Lung (tissue), 12 donors: ENCODE measurements around the gene COL25A1. TPM values are rescaled to one million over a fixed set of nuclear protein-coding genes. Genes with fewer than 3 reads are reported as not detected.

ENCODE experiments used
- ATAC-seq: fragments of 200-7000 bp; cut with Tn5 transposase; one replicate; pipeline ENCODE4 v1.9.1; 2020; ENCODE audit warnings: moderate number of reproducible peaks; ENCODE audit not compliant: insufficient read depth, low FRiP score
- DNase-seq, 3 donors: peaks; one replicate each; pipeline ENCODE4 v3.0.0-alpha.2; 2013 to 2017
- H3K27ac ChIP-seq, 2 donors: one replicate each; pipeline ENCODE4 v1.5.1; 2013; ENCODE audit warnings: mild to moderate bottlenecking in 2 of 2, moderate library complexity in 2 of 2, control low read depth in 1 of 2, inconsistent platforms in 1 of 2, low read depth in 1 of 2, low read length in 1 of 2
- H3K27me3 ChIP-seq, 3 donors: one replicate each; pipeline ENCODE4 v1.5.1; 2013; ENCODE audit warnings: low read length in 2 of 3; ENCODE audit not compliant: control insufficient read depth in 3 of 3, insufficient read depth in 3 of 3
- H3K36me3 ChIP-seq, 4 donors: one replicate each; pipeline ENCODE4 v1.5.1; 2013; ENCODE audit warnings: low read length in 4 of 4, mild to moderate bottlenecking in 1 of 4, moderate library complexity in 1 of 4; ENCODE audit not compliant: control insufficient read depth in 4 of 4, insufficient read depth in 4 of 4
- H3K4me1 ChIP-seq, 5 donors: one replicate each; pipeline ENCODE4 v1.5.1; 2013; ENCODE audit warnings: low read length in 5 of 5, mild to moderate bottlenecking in 2 of 5, moderate library complexity in 1 of 5; ENCODE audit not compliant: control insufficient read depth in 5 of 5, insufficient read depth in 5 of 5
- H3K4me3 ChIP-seq: one replicate; pipeline ENCODE4 v1.5.1; 2013; ENCODE audit warnings: mild to moderate bottlenecking, control low read depth, moderate library complexity
- H3K9ac ChIP-seq, 2 donors: one replicate each; pipeline ENCODE4 v1.5.1; 2013; ENCODE audit warnings: low read length in 2 of 2, control low read depth in 1 of 2; ENCODE audit not compliant: insufficient read depth in 1 of 2
- H3K9me3 ChIP-seq, 4 donors: one replicate each; pipeline ENCODE4 v1.5.1; 2013; ENCODE audit warnings: low read length in 3 of 4, mild to moderate bottlenecking in 1 of 4, moderate library complexity in 1 of 4; ENCODE audit not compliant: control insufficient read depth in 4 of 4, insufficient read depth in 3 of 4
- WGBS, 2 donors: extraction: QIAGEN DNeasy Blood & Tissue Kit; methylation state at CpG; one replicate each; pipeline ENCODE4 v1.1.7; 2013; 5-methylcytosine and 5-hydroxymethylcytosine counted together
- polyA plus RNA-seq, 2 donors: library from polyadenylated mRNA; stranded (reverse); fragments of 200-250 nt; gene quantifications; one replicate each; pipeline ENCODE4 v1.2.1, GENCODE V29; 2013
- total RNA-seq, 2 donors: library from RNA; depleted of rRNA in 1 of 2; stranded (reverse); fragments of >200 nt in 1 of 2; gene quantifications; one replicate each; pipeline ENCODE4 v1.2.1, GENCODE V29; 2014 to 2021
- TF ChIP-seq, protein P1 (sequence below): IDR thresholded peaks from 2 replicates; pipeline ENCODE4 v1.5.1; 2012; ENCODE audit warnings: mild to moderate bottlenecking; ENCODE audit errors: control extremely low read depth, extremely low read depth
- donor health status: control.
- donor health status: control.
- donor health status: Bipolar disorder and iron deficiency.
- donor health status: healthy.
- donor health status: DM: yes; HTN: yes; CAD: no.

Gene COL25A1
- total and polyA plus RNA-seq, 4 donors: 0.06 to 3.5 (median 1.8) TPM

- Histone ChIP-seq H3K4me1 (no peaks in the 10 kb centered on the region), H3K9ac (no peak overlapping the region), H3K4me3 (no peak overlapping the region), H3K9me3 (no peaks in the 10 kb centered on the region), H3K27ac (no peak overlapping the region), H3K27me3 (peaks cover 0 to 2% (median 0%) of the 10 kb centered on the region in 3 donors), H3K36me3 (no peaks in the 10 kb centered on the region)
- ATAC-seq: no peak
- DNase-seq: peak; percentile 28 to 55 (median 35)
- TF ChIP-seq, protein P1, sequence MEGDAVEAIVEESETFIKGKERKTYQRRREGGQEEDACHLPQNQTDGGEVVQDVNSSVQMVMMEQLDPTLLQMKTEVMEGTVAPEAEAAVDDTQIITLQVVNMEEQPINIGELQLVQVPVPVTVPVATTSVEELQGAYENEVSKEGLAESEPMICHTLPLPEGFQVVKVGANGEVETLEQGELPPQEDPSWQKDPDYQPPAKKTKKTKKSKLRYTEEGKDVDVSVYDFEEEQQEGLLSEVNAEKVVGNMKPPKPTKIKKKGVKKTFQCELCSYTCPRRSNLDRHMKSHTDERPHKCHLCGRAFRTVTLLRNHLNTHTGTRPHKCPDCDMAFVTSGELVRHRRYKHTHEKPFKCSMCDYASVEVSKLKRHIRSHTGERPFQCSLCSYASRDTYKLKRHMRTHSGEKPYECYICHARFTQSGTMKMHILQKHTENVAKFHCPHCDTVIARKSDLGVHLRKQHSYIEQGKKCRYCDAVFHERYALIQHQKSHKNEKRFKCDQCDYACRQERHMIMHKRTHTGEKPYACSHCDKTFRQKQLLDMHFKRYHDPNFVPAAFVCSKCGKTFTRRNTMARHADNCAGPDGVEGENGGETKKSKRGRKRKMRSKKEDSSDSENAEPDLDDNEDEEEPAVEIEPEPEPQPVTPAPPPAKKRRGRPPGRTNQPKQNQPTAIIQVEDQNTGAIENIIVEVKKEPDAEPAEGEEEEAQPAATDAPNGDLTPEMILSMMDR: no peak
These were observed 138.4 kb downstream of the COL25A1 start for GRCh38 chr4:109164011-109164410.

DNA sequence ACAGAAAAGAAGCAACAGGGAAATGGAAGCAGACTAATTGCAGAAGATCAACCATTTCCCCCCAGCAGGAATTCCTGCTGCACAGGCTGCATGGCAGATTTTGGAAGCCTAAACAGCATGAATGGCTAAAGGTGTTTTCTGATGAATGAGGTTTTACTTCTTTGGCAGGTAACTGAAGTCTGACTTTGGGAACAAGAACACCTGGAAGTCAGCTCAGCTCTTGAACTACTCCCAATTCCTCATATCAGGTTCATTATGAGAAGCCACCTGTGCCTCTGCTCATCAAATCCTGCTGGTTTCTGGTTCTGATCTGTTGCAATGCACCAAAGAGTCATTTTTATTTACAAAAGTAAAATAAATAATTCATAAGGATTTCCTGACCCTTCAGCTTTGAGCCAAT, 139.0 kb downstream of the COL25A1 start:
- DNase-seq: no peak
- H3K4me3 ChIP-seq: no peak overlapping the region
- no peaks in the 10 kb centered on the region for H3K36me3 ChIP-seq
- H3K27me3 ChIP-seq: peaks cover 0 to 2% (median 0%) of the 10 kb centered on the region in 3 donors
- TF ChIP-seq, protein P1: no peak
- H3K9ac ChIP-seq: no peak overlapping the region
- H3K27ac ChIP-seq: no peak overlapping the region
- H3K9me3 ChIP-seq: no peaks in the 10 kb centered on the region
- H3K4me1 ChIP-seq: no peaks in the 10 kb centered on the region
- ATAC-seq: no peak

- no peaks in the 10 kb centered on the region for H3K4me1 ChIP-seq
- ATAC-seq: no peak
- WGBS, 2 donors: 93% methylated on average over 3 of the region's 3 CpGs
These were observed 139.7 kb downstream of the COL25A1 start for GRCh38 chr4:109162759-109163158.

More at GRCh38 chr4:109162759-109163158, 139.7 kb downstream of the COL25A1 start:
- H3K27ac ChIP-seq: no peak overlapping the region
- no peak overlapping the region for H3K4me3 ChIP-seq
- H3K36me3 ChIP-seq: no peaks in the 10 kb centered on the region
- peaks cover 0 to 2% (median 0%) of the 10 kb centered on the region in 3 donors for H3K27me3 ChIP-seq
- TF ChIP-seq, protein P1: no peak
- no peak overlapping the region for H3K9ac ChIP-seq
- DNase-seq: no peak
- H3K9me3 ChIP-seq: peaks cover 0 to under 1% (median 0%) of the 10 kb centered on the region in 4 donors
